ENCODE data around the gene MORN1.

The MORN1 gene

GRCh38 chr1:2318314-2319278 lies 72.8 kb downstream of the MORN1 start:
- no peaks in the 10 kb centered on the region for H3K9me3 Mint-ChIP-seq
- ATAC-seq (replicated peaks) (no peak), DNase-seq (no peak)
- H3K36me3 Mint-ChIP-seq (ENCODE audit: insufficient read depth) = peaks cover 14% of the 10 kb centered on the region
- H3K4me1 Mint-ChIP-seq (ENCODE audit: low read depth in 2 of 2) = peaks cover 0 to 5% of the 10 kb centered on the region in 2 donors
- H3K27ac Mint-ChIP-seq = no peak overlapping the region
- H3K4me3 Mint-ChIP-seq = no peak overlapping the region
- no peaks in the 10 kb centered on the region for H3K27me3 Mint-ChIP-seq

- H3K27ac Mint-ChIP-seq = peak overlapping the region; percentile 42 to 91
- H3K4me1 Mint-ChIP-seq (ENCODE audit: low read depth in 2 of 2) = peaks cover 0 to 8% of the 10 kb centered on the region in 2 donors
- no peaks in the 10 kb centered on the region for H3K27me3 Mint-ChIP-seq
- DNase-seq = no peak
- no peaks in the 10 kb centered on the region for H3K9me3 Mint-ChIP-seq
- ATAC-seq (replicated peaks) = no peak
- H3K4me3 Mint-ChIP-seq = peak overlapping the region in 1 of 2 donors; percentile 41
- H3K36me3 Mint-ChIP-seq (ENCODE audit: insufficient read depth) = peaks cover 15% of the 10 kb centered on the region
Measured at GRCh38 chr1:2317230-2318065, 73.9 kb downstream of the MORN1 start.

- H3K27ac Mint-ChIP-seq = peak overlapping the region; percentile 42 to 91
- H3K27me3 Mint-ChIP-seq = no peaks in the 10 kb centered on the region
- peaks cover 0 to 8% of the 10 kb centered on the region in 2 donors for H3K4me1 Mint-ChIP-seq (ENCODE audit: low read depth in 2 of 2)
- peaks cover 19% of the 10 kb centered on the region for H3K36me3 Mint-ChIP-seq (ENCODE audit: insufficient read depth)
- no peak for DNase-seq
- H3K4me3 Mint-ChIP-seq = peak overlapping the region in 1 of 2 donors; percentile 41
- no peak for ATAC-seq (replicated peaks)
- H3K9me3 Mint-ChIP-seq = no peaks in the 10 kb centered on the region
Measured at GRCh38 chr1:2316451-2316961, 74.8 kb downstream of the MORN1 start.

GRCh38 chr1:2315674-2316450 lies 75.5 kb downstream of the MORN1 start:
- no peak for DNase-seq
- H3K27ac Mint-ChIP-seq = peak overlapping the region; percentile 89 to 91

GRCh38 chr1:2314803-2315673 lies 76.3 kb downstream of the MORN1 start:
- Mint-ChIP-seq H3K4me1 (ENCODE audit: low read depth in 2 of 2) (peaks cover 0 to 8% of the 10 kb centered on the region in 2 donors), H3K4me3 (peak overlapping the region; percentile 72 to 73), H3K36me3 (ENCODE audit: insufficient read depth) (peaks cover 18% of the 10 kb centered on the region), H3K27me3 (no peaks in the 10 kb centered on the region), H3K9me3 (no peaks in the 10 kb centered on the region), H3K27ac (peak overlapping the region; percentile 89 to 91)
- ATAC-seq (replicated peaks) = peak; percentile 69
- DNase-seq = peak; percentile 69 to 73 (median 71)

More at GRCh38 chr1:2315674-2316450, 75.5 kb downstream of the MORN1 start:
- Mint-ChIP-seq H3K36me3 (ENCODE audit: insufficient read depth) (peaks cover 19% of the 10 kb centered on the region), H3K9me3 (no peaks in the 10 kb centered on the region), H3K27me3 (no peaks in the 10 kb centered on the region), H3K4me3 (peak overlapping the region; percentile 72 to 73), H3K4me1 (ENCODE audit: low read depth in 2 of 2) (peaks cover 0 to 8% of the 10 kb centered on the region in 2 donors)
- no peak for ATAC-seq (replicated peaks)

GRCh38 chr1:2314273-2314802 lies 77.0 kb downstream of the MORN1 start:
- DNase-seq = no peak
- ATAC-seq (replicated peaks) = peak; percentile 23
- Mint-ChIP-seq H3K36me3 (ENCODE audit: insufficient read depth) (peaks cover 18% of the 10 kb centered on the region), H3K4me3 (peak overlapping the region in 1 of 2 donors; percentile 64), H3K27me3 (no peaks in the 10 kb centered on the region), H3K27ac (peak overlapping the region in 1 of 2 donors; percentile 92), H3K4me1 (ENCODE audit: low read depth in 2 of 2) (peaks cover 0 to 8% of the 10 kb centered on the region in 2 donors), H3K9me3 (no peaks in the 10 kb centered on the region)

GRCh38 chr1:2313651-2314261 lies 77.6 kb downstream of the MORN1 start:
- peak overlapping the region; percentile 89 to 92 for H3K27ac Mint-ChIP-seq
- DNase-seq (no peak), ATAC-seq (replicated peaks) (no peak)
- H3K9me3 Mint-ChIP-seq = no peaks in the 10 kb centered on the region
- peak overlapping the region; percentile 45 to 64 for H3K4me3 Mint-ChIP-seq
- no peaks in the 10 kb centered on the region for H3K27me3 Mint-ChIP-seq
- H3K36me3 Mint-ChIP-seq (ENCODE audit: insufficient read depth) = peaks cover 23% of the 10 kb centered on the region
- H3K4me1 Mint-ChIP-seq (ENCODE audit: low read depth in 2 of 2) = peaks cover 0 to 8% of the 10 kb centered on the region in 2 donors

- ATAC-seq (replicated peaks) = no peak
- Mint-ChIP-seq H3K4me1 (ENCODE audit: low read depth in 2 of 2) (peaks cover 0 to 8% of the 10 kb centered on the region in 2 donors), H3K36me3 (ENCODE audit: insufficient read depth) (peaks cover 33% of the 10 kb centered on the region), H3K27me3 (no peaks in the 10 kb centered on the region), H3K27ac (peak overlapping the region; percentile 89 to 92), H3K9me3 (no peaks in the 10 kb centered on the region), H3K4me3 (peak overlapping the region; percentile 53 to 64)
- DNase-seq = no peak
Measured at GRCh38 chr1:2312515-2313301, 78.6 kb downstream of the MORN1 start.

- ATAC-seq (replicated peaks) (no peak), DNase-seq (no peak)
- peaks cover 0 to 8% of the 10 kb centered on the region in 2 donors for H3K4me1 Mint-ChIP-seq (ENCODE audit: low read depth in 2 of 2)
- H3K36me3 Mint-ChIP-seq (ENCODE audit: insufficient read depth) = peaks cover 39% of the 10 kb centered on the region
- peak overlapping the region in 1 of 2 donors; percentile 12 for H3K4me3 Mint-ChIP-seq
- no peaks in the 10 kb centered on the region for H3K9me3 Mint-ChIP-seq
- no peaks in the 10 kb centered on the region for H3K27me3 Mint-ChIP-seq
- H3K27ac Mint-ChIP-seq = peak overlapping the region; percentile 89 to 92
Measured at GRCh38 chr1:2312160-2312514, 79.2 kb downstream of the MORN1 start.

GRCh38 chr1:2311184-2312032 lies 79.9 kb downstream of the MORN1 start:
- peaks cover 45% of the 10 kb centered on the region for H3K36me3 Mint-ChIP-seq (ENCODE audit: insufficient read depth)
- peak overlapping the region in 1 of 2 donors; percentile 12 for H3K4me3 Mint-ChIP-seq
- H3K27me3 Mint-ChIP-seq = no peaks in the 10 kb centered on the region
- H3K4me1 Mint-ChIP-seq (ENCODE audit: low read depth in 2 of 2) = peaks cover 0 to 8% of the 10 kb centered on the region in 2 donors
- peak; percentile 51 for ATAC-seq (replicated peaks)
- H3K9me3 Mint-ChIP-seq = no peaks in the 10 kb centered on the region
- H3K27ac Mint-ChIP-seq = peak overlapping the region; percentile 89 to 92
- peak; percentile 54 to 63 (median 59) for DNase-seq
